Colon (tissue), 2 donors: ENCODE results near the gene GLIS2.

Experiments used
- FAIRE-seq: peaks from 2 replicates; lab custom pipeline; 2012; peaks lifted over from hg19 to GRCh38; lab: Jason Lieb, UNC
- donor health status: control.
- donor health status: control.

Gene GLIS2

GRCh38 chr16:4371357-4372000, 55.6 kb downstream of the GLIS2 start, which contains the start of gene VASN:
VASN (plus strand) TSS chr16:4371848; CDS start chr16:4380878, 9,030 bp downstream.
- no peak for FAIRE-seq

GRCh38 chr16:4372001-4372577, 56.2 kb downstream of the GLIS2 start:
- no peak for FAIRE-seq

- no peak for FAIRE-seq
Observed at GRCh38 chr16:4372578-4373355, 56.9 kb downstream of the GLIS2 start.

GRCh38 chr16:4373356-4373908, 57.6 kb downstream of the GLIS2 start:
- FAIRE-seq, result no peak

- no peak for FAIRE-seq
Observed at GRCh38 chr16:4373909-4374742, 58.3 kb downstream of the GLIS2 start.

GRCh38 chr16:4375717-4376116, 59.9 kb downstream of the GLIS2 start:
- FAIRE-seq, result no peak

- FAIRE-seq, result no peak
Observed at GRCh38 chr16:4376126-4376892, 60.4 kb downstream of the GLIS2 start.

GRCh38 chr16:4376893-4377572, 61.2 kb downstream of the GLIS2 start:
- FAIRE-seq, result no peak

GRCh38 chr16:4377573-4378154, 61.8 kb downstream of the GLIS2 start:
- no peak for FAIRE-seq

GRCh38 chr16:4378161-4378666, 62.3 kb downstream of the GLIS2 start:
- FAIRE-seq, result no peak

- FAIRE-seq, result no peak
Observed at GRCh38 chr16:4378999-4379690, 63.3 kb downstream of the GLIS2 start.

GRCh38 chr16:4380119-4381063, 64.5 kb downstream of the GLIS2 start:
- FAIRE-seq, result no peak

- no peak for FAIRE-seq
Observed at GRCh38 chr16:4381072-4381934, 65.4 kb downstream of the GLIS2 start.

- no peak for FAIRE-seq
Observed at GRCh38 chr16:4381935-4382794, 66.3 kb downstream of the GLIS2 start.

GRCh38 chr16:4382795-4383357, 67.0 kb downstream of the GLIS2 start:
- no peak for FAIRE-seq
